ENCODE measurements around the gene FLVCR2. TPM values are rescaled to one million over a fixed set of nuclear protein-coding genes. Genes with fewer than 3 reads are reported as not detected.

Gene FLVCR2
- total and polyA plus RNA-seq, 3 donors from 2014 or later: 38.5 to 49.6 (median 45.0) TPM

GRCh38 chr14:75578786-75579337 is 442 bp downstream of the FLVCR2 start:
- DNase-seq: peak; percentile 74
- 3 to 20% methylated on average over 14 to 20 of the region's 21 CpGs for WGBS, 2 donors
- peak overlapping the region; percentile 64 to 69 for H3K4me3 ChIP-seq
- TF ChIP-seq CTCF (IDR thresholded peaks at IDR 0.05) (peak; percentile 23 to 50 (median 46)), POLR2A (IDR thresholded peaks at IDR 0.05) (no peak)
- H3K36me3 ChIP-seq (ENCODE audit: low read depth, missing control alignments): no peaks in the 10 kb centered on the region
- no peaks in the 10 kb centered on the region for H3K27me3 ChIP-seq
- H3K27ac ChIP-seq: peak overlapping the region; percentile 52 to 81
- intact Hi-C loops (cut with DNase I; ENCODE audit: low total_unique reads): loop anchor here (5.0 kb wide), 1 partner anchor 73 kb away; no protein-coding TSS in a partner anchor
- peaks cover 13% of the 10 kb centered on the region for H3K4me1 ChIP-seq
- no peaks in the 10 kb centered on the region for H3K9me3 ChIP-seq

GRCh38 chr14:75579338-75579864 is 981 bp downstream of the FLVCR2 start:
- intact Hi-C loops (cut with DNase I; ENCODE audit: low total_unique reads): loop anchor here (5.0 kb wide), 1 partner anchor 73 kb away; no protein-coding TSS in a partner anchor
- Histone ChIP-seq H3K4me1 (peaks cover 13% of the 10 kb centered on the region), H3K36me3 (ENCODE audit: low read depth, missing control alignments) (no peaks in the 10 kb centered on the region), H3K9me3 (no peaks in the 10 kb centered on the region), H3K27me3 (no peaks in the 10 kb centered on the region), H3K27ac (peak overlapping the region; percentile 52 to 81), H3K4me3 (peak overlapping the region; percentile 64 to 69)
- TF ChIP-seq CTCF (IDR thresholded peaks at IDR 0.05): no peak
- WGBS, 2 donors: 54 to 57% methylated on average over 5 to 13 of the region's 13 CpGs
- no peak for DNase-seq

- peaks cover 13% of the 10 kb centered on the region for H3K4me1 ChIP-seq
- peak overlapping the region; percentile 52 to 81 for H3K27ac ChIP-seq
- WGBS, 2 donors: 60 to 64% methylated on average over 3 of the region's 3 CpGs
- H3K4me3 ChIP-seq: peak overlapping the region; percentile 64 to 69
- H3K36me3 ChIP-seq (ENCODE audit: low read depth, missing control alignments): no peaks in the 10 kb centered on the region
- no peaks in the 10 kb centered on the region for H3K9me3 ChIP-seq
- intact Hi-C loops (cut with DNase I; ENCODE audit: low total_unique reads): loop anchor here (5.0 kb wide), 1 partner anchor 72 kb away; no protein-coding TSS in a partner anchor
- DNase-seq: peak; percentile 24
- H3K27me3 ChIP-seq: no peaks in the 10 kb centered on the region
- no peak for TF ChIP-seq CTCF (IDR thresholded peaks at IDR 0.05)
- no peak for TF ChIP-seq POLR2A (IDR thresholded peaks at IDR 0.05)
These were observed 1.5 kb downstream of the FLVCR2 start for GRCh38 chr14:75579882-75580281.

GRCh38 chr14:75587388-75587787 is 9.0 kb downstream of the FLVCR2 start:
- no peaks in the 10 kb centered on the region for H3K27me3 ChIP-seq
- intact Hi-C loops (cut with DNase I; ENCODE audit: low total_unique reads): no loop called here
- no peaks in the 10 kb centered on the region for H3K4me1 ChIP-seq
- no peak for DNase-seq
- TF ChIP-seq CTCF (IDR thresholded peaks at IDR 0.05) (no peak), POLR2A (IDR thresholded peaks at IDR 0.05) (no peak)
- H3K36me3 ChIP-seq (ENCODE audit: low read depth, missing control alignments): no peaks in the 10 kb centered on the region
- H3K9me3 ChIP-seq: no peaks in the 10 kb centered on the region
- no peak overlapping the region for H3K4me3 ChIP-seq
- H3K27ac ChIP-seq: no peak overlapping the region

- H3K4me3 ChIP-seq: no peak overlapping the region
- intact Hi-C loops (cut with DNase I; ENCODE audit: low total_unique reads): no loop called here
- H3K27me3 ChIP-seq: no peaks in the 10 kb centered on the region
- DNase-seq: no peak
- H3K27ac ChIP-seq: no peak overlapping the region
- WGBS, 2 donors: 70 to 83% methylated on average over 6 of the region's 6 CpGs
- no peaks in the 10 kb centered on the region for H3K36me3 ChIP-seq (ENCODE audit: low read depth, missing control alignments)
- H3K9me3 ChIP-seq: no peaks in the 10 kb centered on the region
- no peak for TF ChIP-seq CTCF (IDR thresholded peaks at IDR 0.05)
- TF ChIP-seq POLR2A (IDR thresholded peaks at IDR 0.05): no peak
- H3K4me1 ChIP-seq: no peaks in the 10 kb centered on the region
These were observed 11.5 kb downstream of the FLVCR2 start for GRCh38 chr14:75589931-75590330.
